ENCODE data around the gene PDIA6. TPM values are rescaled to one million over a fixed set of nuclear protein-coding genes. Genes with fewer than 3 reads are reported as not detected.

The PDIA6 gene
- total and polyA plus RNA-seq, 10 of the 15 experiments (the other 5 are each of a cell fraction or from before 2014, with no cell fraction given): 148 to 526 (median 209) TPM

- FAIRE-seq: no peak
- ChIA-PET POLR2A (no interaction called here), CTCF (interaction anchor here (1.0 to 9.2 kb wide), 8 partner anchors 10 to 291 kb away, joined by 3 to 87 read pairs (median 7); no protein-coding TSS in a partner anchor), SMC1A (ENCODE audit: uncharacterized antibody, unreplicated experiment) (interaction anchor here (4.6 kb wide), 1 partner anchor 66 kb away, joined by 25 read pairs; no protein-coding TSS in a partner anchor), RAD21 (ENCODE audit: unreplicated experiment) (interaction anchor here (1.0 to 2.4 kb wide), 4 partner anchors 66 to 625 kb away, joined by 3 to 8 read pairs (median 8); no protein-coding TSS in a partner anchor)
- WGBS (ENCODE audit: insufficient coverage, insufficient replicate concordance, low lambda C conversion rate, missing lambda C conversion rate): 21% methylated on average over 7 of the region's 8 CpGs
- no peaks in the 10 kb centered on the region for H3K9me3 ChIP-seq (replicated peaks; ENCODE audit: control insufficient read depth, insufficient read depth, low read length)
- intact Hi-C loops (cut with micrococcal nuclease; ENCODE audit: unreplicated experiment) (loop anchor here (10.0 kb wide), 1 partner anchor 751 kb away; no protein-coding TSS in a partner anchor), in situ Hi-C loops (cut with MboI) (no loop called here)
- H2AFZ ChIP-seq (ENCODE audit: control insufficient read depth, low read depth, low read length): no peak overlapping the region
- BruUV-seq (replicated peaks): no TSS peak
- no peaks in the 10 kb centered on the region for H3K36me3 ChIP-seq (ENCODE audit: control insufficient read depth in 2 of 2, insufficient read depth in 2 of 2, low read length in 1 of 2)
- H3K27ac ChIP-seq (ENCODE audit: control insufficient read depth, insufficient read depth): no peak overlapping the region
- no peaks in the 10 kb centered on the region for H4K20me1 ChIP-seq (ENCODE audit: control insufficient read depth, insufficient read depth)
- no peak for ATAC-seq
- H3K27me3 ChIP-seq (replicated peaks in 1 of 2; ENCODE audit: control insufficient read depth in 2 of 2, insufficient read depth in 2 of 2, low read length in 1 of 2): peaks cover 0 to 1% of the 10 kb centered on the region in 2 experiments; a peak in 3 of 4 replicates
- no peak overlapping the region for H3K4me3 ChIP-seq
- no peak for DNase-seq (ENCODE audit: low read depth, low spot score)
- H3K4me2 ChIP-seq (ENCODE audit: control insufficient read depth, insufficient read depth): no peak overlapping the region
- no peaks in the 10 kb centered on the region for H3K79me2 ChIP-seq (ENCODE audit: control insufficient read depth, insufficient read depth, low read length)
- no peaks in the 10 kb centered on the region for H3K4me1 ChIP-seq (ENCODE audit: control insufficient read depth, insufficient read depth, low read length)
- H3K9ac ChIP-seq (ENCODE audit: control insufficient read depth, insufficient read depth, low read length): no peak overlapping the region
- no peak for TF ChIP-seq ZZZ3 (IDR thresholded peaks at IDR 0.05; ENCODE audit: control insufficient read depth, insufficient read length, low read depth)
- no peak for TF ChIP-seq NRF1 (conservative IDR thresholded peaks at IDR 0.05; ENCODE audit: low read depth, low read length)
- no peak for TF ChIP-seq CEBPB (IDR thresholded peaks at IDR 0.05; ENCODE audit: borderline replicate concordance in 1 of 2, low read depth in 2 of 2, low read length in 2 of 2)
- TF ChIP-seq STAT3 (IDR thresholded peaks at IDR 0.05; ENCODE audit: low read depth, low read length): no peak
- TF ChIP-seq BMI1 (IDR thresholded peaks at IDR 0.05; ENCODE audit: borderline replicate concordance): no peak
- no peak for TF ChIP-seq MLLT1 (IDR thresholded peaks at IDR 0.05)
- no peak for TF ChIP-seq KDM1A (IDR thresholded peaks at IDR 0.05; ENCODE audit: borderline replicate concordance)
- TF ChIP-seq EP300 (IDR thresholded peaks at IDR 0.05; ENCODE audit: borderline replicate concordance in 1 of 2, control insufficient read depth in 1 of 2, low read depth in 2 of 2, low read length in 2 of 2): no peak
- no peak for TF ChIP-seq SP1 (IDR thresholded peaks at IDR 0.05; ENCODE audit: low read depth, low read length)
- no peak for TF ChIP-seq EED (IDR thresholded peaks at IDR 0.05; ENCODE audit: low read depth)
- TF ChIP-seq, protein P1, sequence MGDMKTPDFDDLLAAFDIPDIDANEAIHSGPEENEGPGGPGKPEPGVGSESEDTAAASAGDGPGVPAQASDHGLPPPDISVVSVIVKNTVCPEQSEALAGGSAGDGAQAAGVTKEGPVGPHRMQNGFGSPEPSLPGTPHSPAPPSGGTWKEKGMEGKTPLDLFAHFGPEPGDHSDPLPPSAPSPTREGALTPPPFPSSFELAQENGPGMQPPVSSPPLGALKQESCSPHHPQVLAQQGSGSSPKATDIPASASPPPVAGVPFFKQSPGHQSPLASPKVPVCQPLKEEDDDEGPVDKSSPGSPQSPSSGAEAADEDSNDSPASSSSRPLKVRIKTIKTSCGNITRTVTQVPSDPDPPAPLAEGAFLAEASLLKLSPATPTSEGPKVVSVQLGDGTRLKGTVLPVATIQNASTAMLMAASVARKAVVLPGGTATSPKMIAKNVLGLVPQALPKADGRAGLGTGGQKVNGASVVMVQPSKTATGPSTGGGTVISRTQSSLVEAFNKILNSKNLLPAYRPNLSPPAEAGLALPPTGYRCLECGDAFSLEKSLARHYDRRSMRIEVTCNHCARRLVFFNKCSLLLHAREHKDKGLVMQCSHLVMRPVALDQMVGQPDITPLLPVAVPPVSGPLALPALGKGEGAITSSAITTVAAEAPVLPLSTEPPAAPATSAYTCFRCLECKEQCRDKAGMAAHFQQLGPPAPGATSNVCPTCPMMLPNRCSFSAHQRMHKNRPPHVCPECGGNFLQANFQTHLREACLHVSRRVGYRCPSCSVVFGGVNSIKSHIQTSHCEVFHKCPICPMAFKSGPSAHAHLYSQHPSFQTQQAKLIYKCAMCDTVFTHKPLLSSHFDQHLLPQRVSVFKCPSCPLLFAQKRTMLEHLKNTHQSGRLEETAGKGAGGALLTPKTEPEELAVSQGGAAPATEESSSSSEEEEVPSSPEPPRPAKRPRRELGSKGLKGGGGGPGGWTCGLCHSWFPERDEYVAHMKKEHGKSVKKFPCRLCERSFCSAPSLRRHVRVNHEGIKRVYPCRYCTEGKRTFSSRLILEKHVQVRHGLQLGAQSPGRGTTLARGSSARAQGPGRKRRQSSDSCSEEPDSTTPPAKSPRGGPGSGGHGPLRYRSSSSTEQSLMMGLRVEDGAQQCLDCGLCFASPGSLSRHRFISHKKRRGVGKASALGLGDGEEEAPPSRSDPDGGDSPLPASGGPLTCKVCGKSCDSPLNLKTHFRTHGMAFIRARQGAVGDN (IDR thresholded peaks at IDR 0.05): no peak
- no peak for TF ChIP-seq CHD2 (IDR thresholded peaks at IDR 0.05; ENCODE audit: borderline replicate concordance, low read depth, low read length)
- TF ChIP-seq, protein P2, sequence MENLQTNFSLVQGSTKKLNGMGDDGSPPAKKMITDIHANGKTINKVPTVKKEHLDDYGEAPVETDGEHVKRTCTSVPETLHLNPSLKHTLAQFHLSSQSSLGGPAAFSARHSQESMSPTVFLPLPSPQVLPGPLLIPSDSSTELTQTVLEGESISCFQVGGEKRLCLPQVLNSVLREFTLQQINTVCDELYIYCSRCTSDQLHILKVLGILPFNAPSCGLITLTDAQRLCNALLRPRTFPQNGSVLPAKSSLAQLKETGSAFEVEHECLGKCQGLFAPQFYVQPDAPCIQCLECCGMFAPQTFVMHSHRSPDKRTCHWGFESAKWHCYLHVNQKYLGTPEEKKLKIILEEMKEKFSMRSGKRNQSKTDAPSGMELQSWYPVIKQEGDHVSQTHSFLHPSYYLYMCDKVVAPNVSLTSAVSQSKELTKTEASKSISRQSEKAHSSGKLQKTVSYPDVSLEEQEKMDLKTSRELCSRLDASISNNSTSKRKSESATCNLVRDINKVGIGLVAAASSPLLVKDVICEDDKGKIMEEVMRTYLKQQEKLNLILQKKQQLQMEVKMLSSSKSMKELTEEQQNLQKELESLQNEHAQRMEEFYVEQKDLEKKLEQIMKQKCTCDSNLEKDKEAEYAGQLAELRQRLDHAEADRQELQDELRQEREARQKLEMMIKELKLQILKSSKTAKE (IDR thresholded peaks at IDR 0.05; ENCODE audit: low read depth, poor library complexity, severe bottlenecking): no peak
- TF ChIP-seq CREM (IDR thresholded peaks at IDR 0.05; ENCODE audit: low read depth): no peak
- no peak for TF ChIP-seq SRF (IDR thresholded peaks at IDR 0.05; ENCODE audit: low read depth in 2 of 2, low read length in 2 of 2)
- TF ChIP-seq SUPT20H (IDR thresholded peaks at IDR 0.05; ENCODE audit: borderline replicate concordance, control insufficient read depth, low read depth, low read length): no peak
- TF ChIP-seq BCL11A (IDR thresholded peaks at IDR 0.05; ENCODE audit: low read depth, low read length): no peak
Measured at GRCh38 chr2:10834068-10834655, 21.6 kb upstream of the PDIA6 start.

All from GM12878 (cell line).